ENCODE results near the gene PTPN1.

PTPN1 gene

DNA sequence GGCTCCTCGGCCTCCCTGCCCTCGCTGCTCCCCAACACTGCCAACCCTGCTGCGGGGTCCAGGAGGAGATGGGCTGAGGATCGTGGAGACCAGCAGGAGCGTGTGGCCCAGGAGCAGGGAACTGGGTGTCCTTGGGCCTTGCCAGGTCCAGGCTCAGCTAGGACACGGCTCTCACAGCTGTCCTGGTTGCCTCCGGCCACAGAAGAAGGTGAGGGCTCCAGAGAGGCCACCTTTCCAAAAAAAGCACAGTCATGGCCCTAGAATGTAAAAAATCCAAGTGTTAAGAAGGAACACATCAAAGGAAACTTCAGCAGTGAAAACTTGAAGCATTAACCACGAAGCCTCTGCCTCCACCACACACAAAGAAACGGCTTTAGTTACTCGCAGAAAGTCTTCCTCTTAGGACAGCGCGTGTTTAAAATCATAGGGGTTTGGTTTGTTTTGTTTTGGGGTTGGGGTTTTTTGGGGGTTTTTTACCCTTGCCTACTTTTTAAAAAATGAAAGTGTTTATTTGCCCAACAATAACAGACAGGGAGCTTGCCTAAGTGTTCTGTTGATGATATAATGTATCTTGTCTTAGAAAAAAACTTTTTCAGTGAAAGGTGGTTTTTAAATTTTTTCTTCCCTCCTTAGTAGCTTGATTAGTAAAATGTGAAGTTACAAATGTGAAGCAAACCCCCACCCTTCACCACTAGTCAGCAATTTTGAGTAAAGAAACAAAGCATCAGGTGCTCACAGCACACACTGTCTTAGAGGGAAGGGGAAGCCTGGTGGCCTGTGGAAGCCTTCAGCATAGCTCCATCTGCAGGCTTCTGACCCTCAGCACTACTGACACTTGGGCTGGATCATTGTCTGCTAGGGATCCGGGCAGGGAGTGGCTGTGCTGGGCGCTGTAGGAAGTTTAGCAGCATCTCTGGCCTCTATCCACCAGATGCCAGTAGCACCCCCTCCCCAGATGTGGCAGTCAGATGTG, 60.0 kb downstream of the PTPN1 start:
- DNase-seq (ENCODE audit: low read depth): peak; percentile 85
- H3K4me3 ChIP-seq (ENCODE audit: low read depth, low read length): no peak overlapping the region
- TF ChIP-seq, protein P1, sequence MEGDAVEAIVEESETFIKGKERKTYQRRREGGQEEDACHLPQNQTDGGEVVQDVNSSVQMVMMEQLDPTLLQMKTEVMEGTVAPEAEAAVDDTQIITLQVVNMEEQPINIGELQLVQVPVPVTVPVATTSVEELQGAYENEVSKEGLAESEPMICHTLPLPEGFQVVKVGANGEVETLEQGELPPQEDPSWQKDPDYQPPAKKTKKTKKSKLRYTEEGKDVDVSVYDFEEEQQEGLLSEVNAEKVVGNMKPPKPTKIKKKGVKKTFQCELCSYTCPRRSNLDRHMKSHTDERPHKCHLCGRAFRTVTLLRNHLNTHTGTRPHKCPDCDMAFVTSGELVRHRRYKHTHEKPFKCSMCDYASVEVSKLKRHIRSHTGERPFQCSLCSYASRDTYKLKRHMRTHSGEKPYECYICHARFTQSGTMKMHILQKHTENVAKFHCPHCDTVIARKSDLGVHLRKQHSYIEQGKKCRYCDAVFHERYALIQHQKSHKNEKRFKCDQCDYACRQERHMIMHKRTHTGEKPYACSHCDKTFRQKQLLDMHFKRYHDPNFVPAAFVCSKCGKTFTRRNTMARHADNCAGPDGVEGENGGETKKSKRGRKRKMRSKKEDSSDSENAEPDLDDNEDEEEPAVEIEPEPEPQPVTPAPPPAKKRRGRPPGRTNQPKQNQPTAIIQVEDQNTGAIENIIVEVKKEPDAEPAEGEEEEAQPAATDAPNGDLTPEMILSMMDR (conservative IDR thresholded peaks at IDR 0.05; ENCODE audit: low read depth, low read length): peak; percentile 80

DNA sequence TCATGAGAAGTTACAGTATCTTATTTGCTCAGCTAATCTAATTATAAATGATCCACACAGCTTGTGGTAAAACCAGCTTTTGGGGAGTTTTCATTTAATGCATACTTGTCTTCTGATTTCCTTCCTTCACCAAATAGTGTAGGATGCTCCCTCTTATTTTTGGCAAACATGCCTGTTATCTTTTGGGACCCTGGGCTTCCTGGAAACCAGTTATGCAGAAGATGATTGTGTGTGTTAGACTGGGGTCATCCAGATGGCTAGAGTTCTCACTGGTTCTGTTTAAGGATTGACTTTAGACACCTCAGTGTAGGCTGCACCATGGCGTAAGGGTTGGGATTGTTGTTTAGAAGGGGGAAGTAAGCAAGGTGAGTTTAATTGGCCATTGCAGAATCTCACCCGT, 61.3 kb downstream of the PTPN1 start:
- H3K4me3 ChIP-seq (ENCODE audit: low read depth, low read length): no peak overlapping the region
- TF ChIP-seq, protein P1 (conservative IDR thresholded peaks at IDR 0.05; ENCODE audit: low read depth, low read length): no peak
- DNase-seq (ENCODE audit: low read depth): no peak

DNA sequence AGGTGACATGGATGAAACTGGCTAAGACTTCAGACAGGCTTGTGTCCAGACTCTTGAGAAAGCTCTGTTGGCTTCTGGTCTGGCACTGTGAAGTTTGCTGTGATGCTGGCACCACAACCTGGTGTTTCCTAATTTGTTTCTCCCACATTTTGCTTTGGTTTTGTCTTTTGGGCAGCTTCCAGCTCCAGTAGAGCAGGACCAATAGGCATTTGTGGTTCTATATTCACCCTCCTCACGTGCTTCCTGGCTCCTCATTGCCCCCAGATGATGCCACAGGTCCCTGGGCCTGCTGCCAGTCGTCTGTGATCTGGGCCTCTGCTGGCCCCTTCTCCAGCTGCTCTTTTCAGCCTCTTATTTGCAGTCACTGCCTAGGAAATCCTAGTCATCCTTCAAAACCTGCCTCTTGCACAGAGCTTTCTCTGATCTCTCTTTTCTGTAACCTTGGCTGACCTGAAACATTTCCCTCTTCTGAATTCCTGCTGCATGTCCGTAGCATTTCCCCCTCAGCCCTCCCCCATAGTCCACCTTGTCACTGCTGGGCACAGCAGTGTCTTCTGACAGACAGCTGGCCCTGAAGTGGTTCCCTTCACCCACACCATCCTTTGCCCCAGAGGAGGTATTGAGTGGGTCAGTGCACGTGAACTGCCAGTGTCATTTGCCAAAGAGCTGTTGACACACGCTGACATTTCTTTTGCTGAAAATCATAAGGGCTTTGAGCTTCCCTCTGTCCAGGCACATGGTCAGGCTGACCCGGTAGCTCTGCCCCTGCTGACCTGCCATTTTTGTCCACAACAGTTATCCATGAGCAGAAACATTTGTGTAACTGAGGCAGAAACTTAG, 63.0 kb downstream of the PTPN1 start:
- no peak overlapping the region for H3K4me3 ChIP-seq (ENCODE audit: low read depth, low read length)
- peak; percentile 78 for DNase-seq (ENCODE audit: low read depth)
- TF ChIP-seq, protein P1 (conservative IDR thresholded peaks at IDR 0.05; ENCODE audit: low read depth, low read length): no peak

DNA sequence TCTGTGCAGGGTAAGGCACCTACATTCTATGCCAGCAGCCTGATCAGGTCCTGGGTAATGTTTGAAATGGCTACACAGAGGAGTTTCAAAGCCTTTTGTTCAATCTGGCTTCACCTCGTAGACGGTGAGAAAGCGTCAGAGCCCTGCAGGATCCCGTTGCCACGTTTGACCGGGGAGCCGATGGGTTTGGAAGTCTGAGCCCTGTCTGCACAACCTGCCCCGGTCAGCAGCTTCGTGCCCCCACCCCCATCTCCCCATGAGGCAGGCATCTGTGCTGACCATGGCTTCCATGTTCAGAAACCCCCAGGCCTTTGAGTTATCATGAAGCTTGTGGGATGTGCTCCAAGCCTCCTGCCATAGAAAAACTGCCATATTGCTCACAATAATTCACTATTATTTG, 63.9 kb downstream of the PTPN1 start:
- no peak overlapping the region for H3K4me3 ChIP-seq (ENCODE audit: low read depth, low read length)
- TF ChIP-seq, protein P1 (conservative IDR thresholded peaks at IDR 0.05; ENCODE audit: low read depth, low read length): no peak
- DNase-seq (ENCODE audit: low read depth): no peak

DNA sequence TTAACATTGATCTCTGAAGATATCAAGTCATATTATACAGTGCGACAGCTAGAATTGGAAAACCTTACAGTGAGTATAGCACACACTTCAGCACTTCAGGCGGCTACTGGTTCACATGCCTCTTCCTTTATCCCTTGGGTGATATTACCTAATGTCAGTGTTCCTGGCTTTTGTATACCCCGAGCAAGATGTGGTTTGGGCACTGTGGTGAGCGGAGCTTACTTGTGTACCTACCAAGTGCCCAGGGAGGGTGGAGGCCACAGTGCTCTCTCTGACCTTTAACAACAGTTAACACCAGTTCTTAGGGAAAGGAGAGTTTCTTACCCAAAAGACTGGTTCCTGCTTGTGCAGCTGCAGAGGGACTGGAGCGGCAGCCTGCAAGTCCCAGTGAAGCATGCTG, 64.4 kb downstream of the PTPN1 start:
- no peak overlapping the region for H3K4me3 ChIP-seq (ENCODE audit: low read depth, low read length)
- no peak for DNase-seq (ENCODE audit: low read depth)
- TF ChIP-seq, protein P1 (conservative IDR thresholded peaks at IDR 0.05; ENCODE audit: low read depth, low read length): no peak

DNA sequence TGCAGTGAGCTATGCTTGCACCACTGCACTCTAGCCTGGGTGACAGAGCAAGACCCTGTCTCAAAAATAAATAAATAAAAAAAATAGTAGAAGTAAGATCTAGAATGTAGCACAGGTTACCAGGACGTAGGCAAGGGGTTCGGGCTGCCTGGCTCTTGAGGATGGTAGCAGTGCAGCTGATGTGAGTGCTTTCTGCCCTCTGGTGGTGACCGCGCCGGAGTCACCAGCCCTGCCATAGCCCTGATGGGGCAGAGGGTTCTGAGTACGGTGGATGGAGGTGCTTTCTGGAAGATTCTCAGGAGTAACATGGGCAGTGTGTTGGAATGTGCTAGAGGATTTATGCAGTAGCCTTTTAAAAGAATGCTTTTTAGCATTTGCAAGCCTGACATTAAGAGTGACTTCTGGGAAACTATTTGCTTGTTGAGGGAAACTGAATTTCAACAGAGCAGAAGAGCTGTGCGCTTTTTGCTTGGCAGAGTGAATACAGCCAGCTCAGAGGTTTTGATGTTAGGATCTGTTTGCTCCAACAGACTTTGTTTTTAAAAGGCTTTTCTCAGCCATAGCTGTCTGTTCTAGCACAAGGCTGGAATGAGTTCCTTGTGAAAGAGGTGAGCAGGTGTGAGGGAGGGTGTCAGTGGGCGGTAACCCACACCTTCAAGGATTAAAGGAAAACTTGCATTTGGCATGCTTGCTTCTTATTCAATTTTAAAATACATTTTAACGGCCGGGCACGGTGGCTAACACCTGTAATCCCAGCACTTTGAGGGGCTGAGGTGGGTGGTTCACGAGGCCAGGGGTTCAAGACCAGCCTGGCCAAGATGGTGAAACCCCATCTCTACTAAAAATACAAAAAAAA, 65.9 kb downstream of the PTPN1 start:
- H3K4me3 ChIP-seq (ENCODE audit: low read depth, low read length): no peak overlapping the region
- DNase-seq (ENCODE audit: low read depth): peak; percentile 72
- TF ChIP-seq, protein P1 (conservative IDR thresholded peaks at IDR 0.05; ENCODE audit: low read depth, low read length): peak; percentile 82

All from choroid plexus epithelial cell (primary cell).